Measurements from ENCODE around the gene PLCL1.

Gene PLCL1

GRCh38 chr2:197804049-197804757, at the start of gene PLCL1:
Gene PLCL1 (plus strand): TSS chr2:197804593.
- H3K4me3 ChIP-seq (ENCODE audit: low read depth, low read length) = peak within 1 kb of the TSS; percentile 63
- TF ChIP-seq CTCF (conservative IDR thresholded peaks at IDR 0.05; ENCODE audit: low read depth, low read length) = no peak
- DNase-seq (ENCODE audit: low read depth) = peak; percentile 93

GRCh38 chr2:197759013-197759412, 45.4 kb upstream of the PLCL1 start:
- H3K4me3 ChIP-seq (ENCODE audit: low read depth, low read length) = no peak overlapping the region
- no peak for TF ChIP-seq CTCF (conservative IDR thresholded peaks at IDR 0.05; ENCODE audit: low read depth, low read length)
- no peak for DNase-seq (ENCODE audit: low read depth)

- no peak for DNase-seq (ENCODE audit: low read depth)
- no peak for TF ChIP-seq CTCF (conservative IDR thresholded peaks at IDR 0.05; ENCODE audit: low read depth, low read length)
These were observed 44.6 kb upstream of the PLCL1 start for GRCh38 chr2:197759625-197760292.

GRCh38 chr2:197760293-197760657, 44.1 kb upstream of the PLCL1 start:
- no peak for TF ChIP-seq CTCF (conservative IDR thresholded peaks at IDR 0.05; ENCODE audit: low read depth, low read length)
- no peak for DNase-seq (ENCODE audit: low read depth)

More at GRCh38 chr2:197759625-197760292, 44.6 kb upstream of the PLCL1 start:
- H3K4me3 ChIP-seq (ENCODE audit: low read depth, low read length) = no peak overlapping the region

GRCh38 chr2:197777823-197778407, 26.5 kb upstream of the PLCL1 start:
- H3K4me3 ChIP-seq (ENCODE audit: low read depth, low read length) = no peak overlapping the region
- TF ChIP-seq CTCF (conservative IDR thresholded peaks at IDR 0.05; ENCODE audit: low read depth, low read length) = peak; percentile 66
- peak; percentile 67 for DNase-seq (ENCODE audit: low read depth)

More at GRCh38 chr2:197760293-197760657, 44.1 kb upstream of the PLCL1 start:
- no peak overlapping the region for H3K4me3 ChIP-seq (ENCODE audit: low read depth, low read length)

GRCh38 chr2:197779261-197779660, 25.1 kb upstream of the PLCL1 start:
- DNase-seq (ENCODE audit: low read depth) = no peak
- no peak overlapping the region for H3K4me3 ChIP-seq (ENCODE audit: low read depth, low read length)
- TF ChIP-seq CTCF (conservative IDR thresholded peaks at IDR 0.05; ENCODE audit: low read depth, low read length) = no peak
